GM23338 (cell line): ENCODE measurements around the gene DHRSX. TPM values are rescaled to one million over a fixed set of nuclear protein-coding genes. Genes with fewer than 3 reads are reported as not detected.

Experiments used
- ATAC-seq: fragments of 200-7000 bp; cut with Tn5 transposase; 3 replicates; pipeline ENCODE4 v1.9.1; 2020
- DNase-seq: peaks from one replicate; pipeline ENCODE4 v3.0.0-alpha.2; 2015; ENCODE audit warnings: low spot score
- H2AFZ ChIP-seq: fragments of 200-600 bp; sonication (generic); 2 replicates; pipeline ENCODE4 v1.8.0; 2016; ENCODE audit warnings: antibody characterized with exemption, mild to moderate bottlenecking, moderate library complexity
- H3F3A ChIP-seq: fragments of 200-600 bp; sonication (generic); replicated peaks from 2 replicates; pipeline ENCODE4 v1.8.0; 2017; ENCODE audit warnings: antibody characterized with exemption, mixed run types, low read depth
- H3K27ac ChIP-seq: fragments of 200-600 bp; sonication (generic); 2 replicates; pipeline ENCODE4 v1.6.1; 2016; ENCODE audit warnings: low read depth
- H3K27me3 ChIP-seq: fragments of 200-600 bp; sonication (generic); 2 replicates; pipeline ENCODE4 v1.8.0; 2016; ENCODE audit warnings: mild to moderate bottlenecking, mixed run types, moderate library complexity; ENCODE audit not compliant: insufficient read depth
- H3K36me3 ChIP-seq: fragments of 200-600 bp; sonication (generic); 2 replicates; pipeline ENCODE4 v1.8.0; 2016; ENCODE audit warnings: mild to moderate bottlenecking; ENCODE audit not compliant: insufficient read depth
- H3K4me1 ChIP-seq: fragments of 200-600 bp; sonication (generic); 2 replicates; pipeline ENCODE4 v1.8.0; 2016; ENCODE audit warnings: mild to moderate bottlenecking, moderate library complexity; ENCODE audit not compliant: insufficient read depth
- H3K4me2 ChIP-seq: fragments of 200-600 bp; sonication (generic); 2 replicates; pipeline ENCODE4 v1.7.1; 2017; ENCODE audit warnings: mixed run types
- H3K4me3 ChIP-seq: fragments of 200-600 bp; sonication (generic); 2 replicates; pipeline ENCODE4 v1.6.1; 2016; ENCODE audit warnings: mixed run types
- H3K79me2 ChIP-seq: fragments of 200-600 bp; sonication (generic); replicated peaks from 2 replicates; pipeline ENCODE4 v1.8.0; 2017; ENCODE audit warnings: mild to moderate bottlenecking; ENCODE audit not compliant: insufficient read depth
- H3K9me2 ChIP-seq: fragments of 200-600 bp; sonication (generic); 2 replicates; pipeline ENCODE4 v1.8.0; 2017; ENCODE audit not compliant: insufficient read depth
- H4K20me1 ChIP-seq: fragments of 200-600 bp; sonication (generic); replicated peaks from 2 replicates; pipeline ENCODE4 v1.8.0; 2017; ENCODE audit warnings: mild to moderate bottlenecking; ENCODE audit not compliant: insufficient read depth
- H3K27ac Mint-ChIP-seq: 2 replicates; pipeline ENCODE4 v1.8.0; 2020; ENCODE audit warnings: inconsistent platforms, mild to moderate bottlenecking, moderate library complexity, mixed read lengths
- H3K27me3 Mint-ChIP-seq: 3 replicates; pipeline ENCODE4 v1.8.0; 2022; ENCODE audit warnings: low read depth, mild to moderate bottlenecking, moderate library complexity, mixed read lengths, inconsistent platforms; ENCODE audit not compliant: insufficient read depth, poor library complexity
- H3K36me3 Mint-ChIP-seq: 3 replicates; pipeline ENCODE4 v1.8.0; 2021; ENCODE audit warnings: low read depth, mild to moderate bottlenecking, inconsistent platforms, moderate library complexity, mixed read lengths
- H3K4me1 Mint-ChIP-seq: 3 replicates; pipeline ENCODE4 v1.8.0; 2020; ENCODE audit warnings: mild to moderate bottlenecking, inconsistent platforms, mixed read lengths
- H3K4me3 Mint-ChIP-seq: 3 replicates; pipeline ENCODE4 v1.8.0; 2021; ENCODE audit warnings: moderate library complexity, mild to moderate bottlenecking, inconsistent platforms, mixed read lengths
- H3K9me3 Mint-ChIP-seq: 3 replicates; pipeline ENCODE4 v1.8.0; 2020; ENCODE audit warnings: moderate library complexity, mild to moderate bottlenecking, inconsistent platforms, mixed read lengths
- CREB1 ChIP-seq: fragments of 250-450 bp; sonication (Bioruptor Pico); IDR thresholded peaks from 2 replicates; pipeline ENCODE4 v1.5.0; 2020; ENCODE audit warnings: low read depth, mild to moderate bottlenecking, moderate library complexity
- EZH2 ChIP-seq: fragments of 200-600 bp; sonication (generic); IDR thresholded peaks from one replicate; pipeline ENCODE4 v1.8.0; 2017; ENCODE audit warnings: antibody characterized with exemption, mild to moderate bottlenecking, low read depth; ENCODE audit not compliant: unreplicated experiment
- EZH2phosphoT487 ChIP-seq: fragments of 200-600 bp; sonication (generic); IDR thresholded peaks from one replicate; pipeline ENCODE4 v1.8.1; 2018; ENCODE audit warnings: antibody characterized with exemption; ENCODE audit not compliant: unreplicated experiment
- JUNB ChIP-seq: IDR thresholded peaks from one replicate; pipeline ENCODE4 v1.6.1; 2016; ENCODE audit warnings: antibody characterized with exemption; ENCODE audit not compliant: unreplicated experiment
- NANOG ChIP-seq: IDR thresholded peaks from 2 replicates; pipeline ENCODE4 v1.6.1; 2016; ENCODE audit warnings: antibody characterized with exemption, borderline replicate concordance
- POLR2AphosphoS5 ChIP-seq: IDR thresholded peaks from 2 replicates; pipeline ENCODE4 v1.6.1; 2016; ENCODE audit warnings: antibody characterized with exemption, low read depth
- STAT1 ChIP-seq: IDR thresholded peaks from one replicate; pipeline ENCODE4 v1.6.1; 2016; ENCODE audit warnings: antibody characterized with exemption; ENCODE audit not compliant: unreplicated experiment
- ZNF114 ChIP-seq: fragments of 250-450 bp; sonication (Bioruptor Pico); IDR thresholded peaks from 2 replicates; pipeline ENCODE4 v1.5.0; 2020; ENCODE audit warnings: mild to moderate bottlenecking, moderate library complexity
- ZNF331 ChIP-seq: fragments of 250-450 bp; sonication (Bioruptor Pico); IDR thresholded peaks from 2 replicates; pipeline ENCODE4 v1.5.0; 2020; ENCODE audit warnings: low read depth, mild to moderate bottlenecking, moderate library complexity
- polyA plus RNA-seq: library from polyadenylated mRNA; unstranded; fragments of >200 nt; fragmentation: Nextera tagmentation; extraction: Ambion mirVana; gene quantifications from 2 replicates; pipeline ENCODE4 v1.2.1, GENCODE V29; 2016
- total RNA-seq: library from RNA; depleted of rRNA; stranded (reverse); fragments of >200 nt; shearing (Covaris generic); gene quantifications from 2 replicates; pipeline ENCODE4 v1.2.3, GENCODE V29; 2014
- TF ChIP-seq, protein P1 (sequence below): IDR thresholded peaks from 2 replicates; pipeline ENCODE4 v1.6.1; 2016; ENCODE audit warnings: antibody characterized with exemption
- TF ChIP-seq, protein P2 (sequence below), 2 experiments: fragments of 200-600 bp in 1 of 2; sonication (generic) in 1 of 2; conservative IDR thresholded peaks; 2 replicates each; pipeline versions ENCODE4 v1.5.1 to v1.6.1; 2016 to 2017; ENCODE audit warnings: antibody characterized with exemption in 2 of 2, low read depth in 2 of 2, mild to moderate bottlenecking in 2 of 2, moderate library complexity in 1 of 2
- TF ChIP-seq, protein P3 (sequence below): fragments of 250-450 bp; sonication (Bioruptor Pico); IDR thresholded peaks from 2 replicates; pipeline ENCODE4 v1.5.0; 2020; ENCODE audit warnings: mild to moderate bottlenecking, moderate library complexity
- TF ChIP-seq, protein P4 (sequence below): IDR thresholded peaks from one replicate; pipeline ENCODE4 v1.6.1; 2018; ENCODE audit warnings: antibody characterized with exemption; ENCODE audit not compliant: unreplicated experiment

DHRSX gene
- total and polyA plus RNA-seq, 2 experiments from 2014 or later: 33.9 to 43.0 TPM

DNA sequence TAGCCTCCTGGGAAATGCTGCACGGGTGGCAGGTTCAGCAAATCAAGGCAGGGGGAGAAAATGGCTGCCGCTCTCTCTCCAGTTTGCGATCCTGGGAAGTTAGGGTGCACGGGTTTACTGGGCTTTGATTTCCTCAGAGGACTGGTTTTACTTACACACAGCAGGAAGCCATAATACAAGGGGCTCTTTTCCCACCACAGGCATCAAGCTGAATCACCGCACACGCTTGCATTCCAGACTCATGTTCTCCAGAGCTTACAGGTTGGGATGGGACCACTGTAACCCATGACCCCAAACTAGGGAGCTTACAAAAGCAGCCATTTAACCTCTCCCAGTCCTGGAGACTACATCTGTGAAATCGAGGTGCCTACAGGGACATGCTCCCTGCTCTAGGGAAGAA, 159.8 kb downstream of the DHRSX start:
- Mint-ChIP-seq H3K9me3 (peaks cover 41% of the 10 kb centered on the region), H3K4me1 (peaks cover 8% of the 10 kb centered on the region), H3K27me3 (peaks cover 3% of the 10 kb centered on the region), H3K36me3 (peaks cover 78% of the 10 kb centered on the region), H3K27ac (no peak overlapping the region), H3K4me3 (no peak overlapping the region)
- no peaks in the 10 kb centered on the region for H3F3A ChIP-seq
- no peak overlapping the region for H3K4me3 ChIP-seq
- H3K27ac ChIP-seq: no peak overlapping the region
- DNase-seq: no peak
- no peaks in the 10 kb centered on the region for H4K20me1 ChIP-seq
- no peak overlapping the region for H2AFZ ChIP-seq
- no peaks in the 10 kb centered on the region for H3K9me2 ChIP-seq
- no peak overlapping the region for H3K4me2 ChIP-seq
- peaks cover 11% of the 10 kb centered on the region for H3K79me2 ChIP-seq
- H3K27me3 ChIP-seq: no peaks in the 10 kb centered on the region
- peaks cover 7% of the 10 kb centered on the region; the same call in 1 of the 2 replicates for H3K4me1 ChIP-seq
- ATAC-seq: no peak
- H3K36me3 ChIP-seq: no peaks in the 10 kb centered on the region
- TF ChIP-seq STAT1 (no peak), POLR2AphosphoS5 (no peak), EZH2phosphoT487 (no peak), ZNF331 (CRISPR knock-in tag) (no peak), CREB1 (CRISPR knock-in tag) (no peak), ZNF114 (no peak), EZH2 (no peak), JUNB (no peak), NANOG (no peak)
- TF ChIP-seq, protein P1, sequence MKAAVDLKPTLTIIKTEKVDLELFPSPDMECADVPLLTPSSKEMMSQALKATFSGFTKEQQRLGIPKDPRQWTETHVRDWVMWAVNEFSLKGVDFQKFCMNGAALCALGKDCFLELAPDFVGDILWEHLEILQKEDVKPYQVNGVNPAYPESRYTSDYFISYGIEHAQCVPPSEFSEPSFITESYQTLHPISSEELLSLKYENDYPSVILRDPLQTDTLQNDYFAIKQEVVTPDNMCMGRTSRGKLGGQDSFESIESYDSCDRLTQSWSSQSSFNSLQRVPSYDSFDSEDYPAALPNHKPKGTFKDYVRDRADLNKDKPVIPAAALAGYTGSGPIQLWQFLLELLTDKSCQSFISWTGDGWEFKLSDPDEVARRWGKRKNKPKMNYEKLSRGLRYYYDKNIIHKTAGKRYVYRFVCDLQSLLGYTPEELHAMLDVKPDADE: no peak
- TF ChIP-seq, protein P2, sequence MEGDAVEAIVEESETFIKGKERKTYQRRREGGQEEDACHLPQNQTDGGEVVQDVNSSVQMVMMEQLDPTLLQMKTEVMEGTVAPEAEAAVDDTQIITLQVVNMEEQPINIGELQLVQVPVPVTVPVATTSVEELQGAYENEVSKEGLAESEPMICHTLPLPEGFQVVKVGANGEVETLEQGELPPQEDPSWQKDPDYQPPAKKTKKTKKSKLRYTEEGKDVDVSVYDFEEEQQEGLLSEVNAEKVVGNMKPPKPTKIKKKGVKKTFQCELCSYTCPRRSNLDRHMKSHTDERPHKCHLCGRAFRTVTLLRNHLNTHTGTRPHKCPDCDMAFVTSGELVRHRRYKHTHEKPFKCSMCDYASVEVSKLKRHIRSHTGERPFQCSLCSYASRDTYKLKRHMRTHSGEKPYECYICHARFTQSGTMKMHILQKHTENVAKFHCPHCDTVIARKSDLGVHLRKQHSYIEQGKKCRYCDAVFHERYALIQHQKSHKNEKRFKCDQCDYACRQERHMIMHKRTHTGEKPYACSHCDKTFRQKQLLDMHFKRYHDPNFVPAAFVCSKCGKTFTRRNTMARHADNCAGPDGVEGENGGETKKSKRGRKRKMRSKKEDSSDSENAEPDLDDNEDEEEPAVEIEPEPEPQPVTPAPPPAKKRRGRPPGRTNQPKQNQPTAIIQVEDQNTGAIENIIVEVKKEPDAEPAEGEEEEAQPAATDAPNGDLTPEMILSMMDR (conservative IDR thresholded peaks at IDR 0.05; ENCODE audit: low read depth in 2 of 2): no peak
- TF ChIP-seq, protein P3, sequence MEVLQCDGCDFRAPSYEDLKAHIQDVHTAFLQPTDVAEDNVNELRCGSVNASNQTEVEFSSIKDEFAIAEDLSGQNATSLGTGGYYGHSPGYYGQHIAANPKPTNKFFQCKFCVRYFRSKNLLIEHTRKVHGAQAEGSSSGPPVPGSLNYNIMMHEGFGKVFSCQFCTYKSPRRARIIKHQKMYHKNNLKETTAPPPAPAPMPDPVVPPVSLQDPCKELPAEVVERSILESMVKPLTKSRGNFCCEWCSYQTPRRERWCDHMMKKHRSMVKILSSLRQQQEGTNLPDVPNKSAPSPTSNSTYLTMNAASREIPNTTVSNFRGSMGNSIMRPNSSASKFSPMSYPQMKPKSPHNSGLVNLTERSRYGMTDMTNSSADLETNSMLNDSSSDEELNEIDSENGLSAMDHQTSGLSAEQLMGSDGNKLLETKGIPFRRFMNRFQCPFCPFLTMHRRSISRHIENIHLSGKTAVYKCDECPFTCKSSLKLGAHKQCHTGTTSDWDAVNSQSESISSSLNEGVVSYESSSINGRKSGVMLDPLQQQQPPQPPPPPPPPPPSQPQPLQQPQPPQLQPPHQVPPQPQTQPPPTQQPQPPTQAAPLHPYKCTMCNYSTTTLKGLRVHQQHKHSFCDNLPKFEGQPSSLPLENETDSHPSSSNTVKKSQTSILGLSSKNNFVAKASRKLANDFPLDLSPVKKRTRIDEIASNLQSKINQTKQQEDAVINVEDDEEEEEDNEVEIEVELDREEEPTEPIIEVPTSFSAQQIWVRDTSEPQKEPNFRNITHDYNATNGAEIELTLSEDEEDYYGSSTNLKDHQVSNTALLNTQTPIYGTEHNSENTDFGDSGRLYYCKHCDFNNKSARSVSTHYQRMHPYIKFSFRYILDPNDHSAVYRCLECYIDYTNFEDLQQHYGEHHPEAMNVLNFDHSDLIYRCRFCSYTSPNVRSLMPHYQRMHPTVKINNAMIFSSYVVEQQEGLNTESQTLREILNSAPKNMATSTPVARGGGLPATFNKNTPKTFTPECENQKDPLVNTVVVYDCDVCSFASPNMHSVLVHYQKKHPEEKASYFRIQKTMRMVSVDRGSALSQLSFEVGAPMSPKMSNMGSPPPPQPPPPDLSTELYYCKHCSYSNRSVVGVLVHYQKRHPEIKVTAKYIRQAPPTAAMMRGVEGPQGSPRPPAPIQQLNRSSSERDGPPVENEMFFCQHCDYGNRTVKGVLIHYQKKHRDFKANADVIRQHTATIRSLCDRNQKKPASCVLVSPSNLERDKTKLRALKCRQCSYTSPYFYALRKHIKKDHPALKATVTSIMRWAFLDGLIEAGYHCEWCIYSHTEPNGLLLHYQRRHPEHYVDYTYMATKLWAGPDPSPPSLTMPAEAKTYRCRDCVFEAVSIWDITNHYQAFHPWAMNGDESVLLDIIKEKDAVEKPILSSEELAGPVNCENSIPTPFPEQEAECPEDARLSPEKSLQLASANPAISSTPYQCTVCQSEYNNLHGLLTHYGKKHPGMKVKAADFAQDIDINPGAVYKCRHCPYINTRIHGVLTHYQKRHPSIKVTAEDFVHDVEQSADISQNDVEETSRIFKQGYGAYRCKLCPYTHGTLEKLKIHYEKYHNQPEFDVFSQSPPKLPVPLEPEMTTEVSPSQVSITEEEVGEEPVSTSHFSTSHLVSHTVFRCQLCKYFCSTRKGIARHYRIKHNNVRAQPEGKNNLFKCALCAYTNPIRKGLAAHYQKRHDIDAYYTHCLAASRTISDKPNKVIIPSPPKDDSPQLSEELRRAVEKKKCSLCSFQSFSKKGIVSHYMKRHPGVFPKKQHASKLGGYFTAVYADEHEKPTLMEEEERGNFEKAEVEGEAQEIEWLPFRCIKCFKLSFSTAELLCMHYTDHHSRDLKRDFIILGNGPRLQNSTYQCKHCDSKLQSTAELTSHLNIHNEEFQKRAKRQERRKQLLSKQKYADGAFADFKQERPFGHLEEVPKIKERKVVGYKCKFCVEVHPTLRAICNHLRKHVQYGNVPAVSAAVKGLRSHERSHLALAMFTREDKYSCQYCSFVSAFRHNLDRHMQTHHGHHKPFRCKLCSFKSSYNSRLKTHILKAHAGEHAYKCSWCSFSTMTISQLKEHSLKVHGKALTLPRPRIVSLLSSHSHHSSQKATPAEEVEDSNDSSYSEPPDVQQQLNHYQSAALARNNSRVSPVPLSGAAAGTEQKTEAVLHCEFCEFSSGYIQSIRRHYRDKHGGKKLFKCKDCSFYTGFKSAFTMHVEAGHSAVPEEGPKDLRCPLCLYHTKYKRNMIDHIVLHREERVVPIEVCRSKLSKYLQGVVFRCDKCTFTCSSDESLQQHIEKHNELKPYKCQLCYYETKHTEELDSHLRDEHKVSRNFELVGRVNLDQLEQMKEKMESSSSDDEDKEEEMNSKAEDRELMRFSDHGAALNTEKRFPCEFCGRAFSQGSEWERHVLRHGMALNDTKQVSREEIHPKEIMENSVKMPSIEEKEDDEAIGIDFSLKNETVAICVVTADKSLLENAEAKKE: no peak
- TF ChIP-seq, protein P4, sequence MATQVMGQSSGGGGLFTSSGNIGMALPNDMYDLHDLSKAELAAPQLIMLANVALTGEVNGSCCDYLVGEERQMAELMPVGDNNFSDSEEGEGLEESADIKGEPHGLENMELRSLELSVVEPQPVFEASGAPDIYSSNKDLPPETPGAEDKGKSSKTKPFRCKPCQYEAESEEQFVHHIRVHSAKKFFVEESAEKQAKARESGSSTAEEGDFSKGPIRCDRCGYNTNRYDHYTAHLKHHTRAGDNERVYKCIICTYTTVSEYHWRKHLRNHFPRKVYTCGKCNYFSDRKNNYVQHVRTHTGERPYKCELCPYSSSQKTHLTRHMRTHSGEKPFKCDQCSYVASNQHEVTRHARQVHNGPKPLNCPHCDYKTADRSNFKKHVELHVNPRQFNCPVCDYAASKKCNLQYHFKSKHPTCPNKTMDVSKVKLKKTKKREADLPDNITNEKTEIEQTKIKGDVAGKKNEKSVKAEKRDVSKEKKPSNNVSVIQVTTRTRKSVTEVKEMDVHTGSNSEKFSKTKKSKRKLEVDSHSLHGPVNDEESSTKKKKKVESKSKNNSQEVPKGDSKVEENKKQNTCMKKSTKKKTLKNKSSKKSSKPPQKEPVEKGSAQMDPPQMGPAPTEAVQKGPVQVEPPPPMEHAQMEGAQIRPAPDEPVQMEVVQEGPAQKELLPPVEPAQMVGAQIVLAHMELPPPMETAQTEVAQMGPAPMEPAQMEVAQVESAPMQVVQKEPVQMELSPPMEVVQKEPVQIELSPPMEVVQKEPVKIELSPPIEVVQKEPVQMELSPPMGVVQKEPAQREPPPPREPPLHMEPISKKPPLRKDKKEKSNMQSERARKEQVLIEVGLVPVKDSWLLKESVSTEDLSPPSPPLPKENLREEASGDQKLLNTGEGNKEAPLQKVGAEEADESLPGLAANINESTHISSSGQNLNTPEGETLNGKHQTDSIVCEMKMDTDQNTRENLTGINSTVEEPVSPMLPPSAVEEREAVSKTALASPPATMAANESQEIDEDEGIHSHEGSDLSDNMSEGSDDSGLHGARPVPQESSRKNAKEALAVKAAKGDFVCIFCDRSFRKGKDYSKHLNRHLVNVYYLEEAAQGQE: no peak
